Gastroesophageal sphincter (tissue), 4 donors: ENCODE measurements around the gene MAP2K6. TPM values are rescaled to one million over a fixed set of nuclear protein-coding genes. Genes with fewer than 3 reads are reported as not detected.

Source experiments
- ATAC-seq: fragments of 150-250 bp; one replicate; pipeline ENCODE4 v1.9.1; 2016; ENCODE audit warnings: mild to moderate bottlenecking, moderate library complexity
- H3K27ac ChIP-seq, 4 donors: fragments of 200-600 bp; sonication (generic) in 3 of 4; 1 replicate in 3 of 4; 2 replicates in 1 of 4; pipeline ENCODE4 v1.5.1; 2016 to 2019
- H3K27me3 ChIP-seq: fragments of 200-600 bp; sonication (generic); one replicate; pipeline ENCODE4 v1.5.1; 2019
- H3K36me3 ChIP-seq, 2 donors: fragments of 200-600 bp; sonication (generic); one replicate each; pipeline ENCODE4 v1.5.1; 2019; ENCODE audit warnings: control low read depth in 1 of 2
- H3K4me1 ChIP-seq, 3 donors: fragments of 200-600 bp; sonication (generic); 1 replicate in 2 of 3; 2 replicates in 1 of 3; pipeline ENCODE4 v1.5.1; 2016 to 2019; ENCODE audit warnings: control low read depth in 2 of 3
- H3K4me3 ChIP-seq, 2 donors: fragments of 200-600 bp; sonication (generic); one replicate each; pipeline ENCODE4 v1.5.1; 2019; ENCODE audit warnings: mild to moderate bottlenecking in 1 of 2, moderate library complexity in 1 of 2
- H3K9me3 ChIP-seq, 3 donors: fragments of 200-600 bp; sonication (generic); one replicate each; pipeline ENCODE4 v1.5.1; 2017 to 2019; ENCODE audit warnings: control low read depth in 2 of 3
- EP300 ChIP-seq: sonication (generic); formaldehyde crosslinking; IDR thresholded peaks from one replicate; pipeline ENCODE4 v1.6.1; 2017; ENCODE audit warnings: antibody characterized with exemption, mild to moderate bottlenecking
- POLR2A ChIP-seq, 2 donors: fragments of 450-650 bp; IDR thresholded peaks; one replicate each; pipeline ENCODE4 v1.6.1; 2017; ENCODE audit warnings: antibody characterized with exemption in 2 of 2, mild to moderate bottlenecking in 2 of 2, moderate library complexity in 1 of 2
- POLR2AphosphoS5 ChIP-seq: sonication (generic); formaldehyde crosslinking; IDR thresholded peaks from one replicate; pipeline ENCODE4 v1.6.1; 2017; ENCODE audit warnings: antibody characterized with exemption
- WGBS, 2 donors: methylation state at CpG; one replicate each; pipeline ENCODE4 v1.1.5; 2018; ENCODE audit warnings: low coverage in 1 of 2; 5-methylcytosine and 5-hydroxymethylcytosine counted together
- total RNA-seq, 4 donors: library from RNA; depleted of rRNA; stranded (reverse); fragments of >200 nt; gene quantifications; one replicate each; pipeline ENCODE4 v1.1.0, GENCODE V29; 2016
- TF ChIP-seq, protein P1 (sequence below), 4 experiments: fragments of 200-600 bp in 2 of 4; fragments of 450-650 bp in 2 of 4; sonication (generic) in 1 of 4; IDR thresholded peaks; one replicate each; pipeline ENCODE4 v1.5.1; 2017 to 2019; ENCODE audit warnings: antibody characterized with exemption in 4 of 4, mild to moderate bottlenecking in 2 of 4, moderate library complexity in 2 of 4

MAP2K6 gene
- total RNA-seq, 4 donors from 2014 or later = 0.69 to 8.7 (median 2.4) TPM

DNA sequence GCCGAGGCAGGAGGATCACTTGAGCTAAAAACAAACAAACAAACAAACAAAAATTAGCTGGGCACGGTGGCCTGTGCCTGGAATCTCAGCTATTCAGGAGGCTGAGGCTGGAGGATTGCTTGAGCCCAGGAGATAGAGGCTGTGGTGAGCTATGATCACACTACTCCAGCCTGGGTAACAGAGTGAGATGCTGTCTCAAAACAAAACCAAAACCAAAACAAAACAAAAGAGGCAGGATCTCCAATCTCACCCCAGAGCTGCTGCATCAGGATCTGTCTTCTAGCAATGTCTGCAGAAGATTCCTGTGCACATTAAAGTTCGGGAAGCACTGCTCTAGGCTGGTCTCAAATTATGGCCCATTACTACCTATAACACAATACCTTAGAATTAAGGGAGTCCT, 43.1 kb downstream of the MAP2K6 start:
- no peaks in the 10 kb centered on the region for H3K27me3 ChIP-seq
- WGBS, 2 donors = 59 to 92% methylated on average over 2 of the region's 3 CpGs
- TF ChIP-seq, protein P1, sequence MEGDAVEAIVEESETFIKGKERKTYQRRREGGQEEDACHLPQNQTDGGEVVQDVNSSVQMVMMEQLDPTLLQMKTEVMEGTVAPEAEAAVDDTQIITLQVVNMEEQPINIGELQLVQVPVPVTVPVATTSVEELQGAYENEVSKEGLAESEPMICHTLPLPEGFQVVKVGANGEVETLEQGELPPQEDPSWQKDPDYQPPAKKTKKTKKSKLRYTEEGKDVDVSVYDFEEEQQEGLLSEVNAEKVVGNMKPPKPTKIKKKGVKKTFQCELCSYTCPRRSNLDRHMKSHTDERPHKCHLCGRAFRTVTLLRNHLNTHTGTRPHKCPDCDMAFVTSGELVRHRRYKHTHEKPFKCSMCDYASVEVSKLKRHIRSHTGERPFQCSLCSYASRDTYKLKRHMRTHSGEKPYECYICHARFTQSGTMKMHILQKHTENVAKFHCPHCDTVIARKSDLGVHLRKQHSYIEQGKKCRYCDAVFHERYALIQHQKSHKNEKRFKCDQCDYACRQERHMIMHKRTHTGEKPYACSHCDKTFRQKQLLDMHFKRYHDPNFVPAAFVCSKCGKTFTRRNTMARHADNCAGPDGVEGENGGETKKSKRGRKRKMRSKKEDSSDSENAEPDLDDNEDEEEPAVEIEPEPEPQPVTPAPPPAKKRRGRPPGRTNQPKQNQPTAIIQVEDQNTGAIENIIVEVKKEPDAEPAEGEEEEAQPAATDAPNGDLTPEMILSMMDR (IDR thresholded peaks at IDR 0.05) = no peak
- TF ChIP-seq POLR2AphosphoS5 = no peak
- H3K36me3 ChIP-seq = no peaks in the 10 kb centered on the region
- no peak for ATAC-seq
- no peaks in the 10 kb centered on the region for H3K9me3 ChIP-seq
- H3K27ac ChIP-seq = no peak overlapping the region
- H3K4me3 ChIP-seq = no peak overlapping the region
- H3K4me1 ChIP-seq = peaks cover 0 to 8% (median 0%) of the 10 kb centered on the region in 3 donors

DNA sequence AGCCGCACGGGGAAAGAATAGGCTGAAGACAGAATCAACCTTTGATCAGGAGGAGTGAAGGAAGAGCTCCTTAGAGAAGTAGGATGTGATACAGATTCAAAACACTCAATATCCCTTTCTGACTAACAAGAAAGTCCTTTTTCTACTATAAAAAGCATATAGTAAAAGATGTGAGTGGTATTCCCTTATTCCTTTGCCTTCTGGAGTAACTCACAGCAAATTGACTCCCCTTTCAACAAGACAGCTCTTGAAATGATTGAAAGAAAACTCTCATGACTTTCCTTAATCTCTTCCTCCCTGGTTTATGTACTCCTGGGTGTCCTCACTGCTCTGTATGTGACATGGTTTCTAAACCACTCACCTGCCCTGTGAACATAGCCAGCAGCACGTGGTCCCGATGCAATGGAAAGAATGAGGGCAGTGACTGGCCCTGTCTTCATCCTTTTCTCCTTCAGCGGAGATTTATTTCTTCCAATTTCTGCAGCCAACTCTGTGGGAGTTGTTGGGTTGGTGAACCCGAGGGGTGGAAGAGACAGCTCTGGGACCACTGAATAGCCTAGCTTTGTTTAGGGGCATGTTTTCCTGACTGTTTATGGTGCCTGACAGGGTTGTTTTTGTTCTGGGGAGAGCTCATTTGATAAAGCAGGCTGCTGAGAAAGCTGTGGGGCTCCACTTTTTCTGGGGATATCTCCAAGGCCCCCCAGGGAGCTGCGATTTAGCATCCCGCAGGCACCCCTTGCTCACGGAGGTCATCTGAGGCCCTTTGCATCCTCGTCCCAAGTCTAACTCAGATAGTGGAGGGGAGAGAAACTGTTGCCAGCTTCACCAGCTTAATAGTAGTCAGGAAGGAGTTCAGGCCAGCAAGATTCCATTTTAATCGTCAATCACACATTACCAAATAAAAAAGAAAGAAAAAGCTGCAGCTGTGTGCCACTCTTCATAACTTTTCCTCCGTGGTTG, 46.7 kb downstream of the MAP2K6 start:
- Histone ChIP-seq H3K4me3 (no peak overlapping the region), H3K27me3 (no peaks in the 10 kb centered on the region), H3K9me3 (no peaks in the 10 kb centered on the region), H3K4me1 (peaks cover 0 to 8% (median 0%) of the 10 kb centered on the region in 3 donors), H3K36me3 (no peaks in the 10 kb centered on the region), H3K27ac (no peak overlapping the region)
- WGBS, 2 donors = 62 to 74% methylated on average over 3 to 8 of the region's 12 CpGs
- TF ChIP-seq POLR2AphosphoS5 (no peak), POLR2A (IDR thresholded peaks at IDR 0.05) (no peak), EP300 (no peak)
- TF ChIP-seq, protein P1 (IDR thresholded peaks at IDR 0.05) = no peak
- no peak for ATAC-seq

DNA sequence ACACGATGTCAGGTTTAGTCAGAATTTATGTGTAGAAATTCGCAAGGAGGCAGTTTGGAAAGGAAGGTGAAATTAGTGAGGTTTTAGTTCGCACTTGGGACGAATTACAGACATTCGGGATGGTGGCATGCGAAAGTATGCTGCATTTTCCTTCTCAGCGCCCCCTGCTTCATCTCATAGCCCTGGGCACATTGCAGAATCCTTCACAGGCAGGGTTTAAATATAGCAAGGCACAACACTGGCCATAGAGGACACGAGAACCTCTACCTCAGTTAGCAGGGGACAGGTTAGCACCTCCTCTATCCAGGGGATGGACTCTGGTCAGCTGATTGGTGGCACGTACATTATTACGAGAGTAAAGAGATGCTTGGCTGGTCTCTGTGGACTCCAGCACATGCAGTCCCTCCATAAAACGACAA, 47.5 kb downstream of the MAP2K6 start:
- no peak for ATAC-seq
- no peak for TF ChIP-seq EP300
- TF ChIP-seq POLR2A (IDR thresholded peaks at IDR 0.05) = no peak
- TF ChIP-seq, protein P1 (IDR thresholded peaks at IDR 0.05) = no peak
- no peak for TF ChIP-seq POLR2AphosphoS5
- Histone ChIP-seq H3K9me3 (no peaks in the 10 kb centered on the region), H3K4me1 (peaks cover 0 to 8% (median 0%) of the 10 kb centered on the region in 3 donors), H3K36me3 (no peaks in the 10 kb centered on the region), H3K4me3 (no peak overlapping the region), H3K27me3 (no peaks in the 10 kb centered on the region), H3K27ac (no peak overlapping the region)
- 75 to 90% methylated on average over 6 to 7 of the region's 11 CpGs for whole genome bisulfite sequencing, 2 donors

DNA sequence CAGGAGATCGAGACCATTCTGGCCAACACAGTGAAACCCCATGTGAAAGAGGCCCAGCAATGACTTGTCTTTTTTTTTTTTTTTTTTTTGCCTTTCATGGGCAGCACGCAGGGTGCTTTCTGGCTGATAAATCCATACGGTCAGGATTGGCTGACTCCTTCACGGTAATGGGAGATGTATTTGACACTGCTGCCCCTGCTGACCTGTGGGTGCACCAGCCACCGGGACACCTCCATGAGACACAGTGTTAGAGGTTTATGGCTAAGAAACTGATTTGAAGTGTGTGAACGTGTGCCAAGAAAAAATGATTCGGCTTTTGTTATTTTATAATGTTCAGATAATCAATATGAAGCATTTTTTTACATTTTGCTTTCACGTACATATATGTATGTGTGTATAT, 48.4 kb downstream of the MAP2K6 start:
- 89 to 90% methylated on average over 5 to 8 of the region's 8 CpGs for WGBS, 2 donors
- TF ChIP-seq, protein P1 (IDR thresholded peaks at IDR 0.05) = no peak
- no peak for TF ChIP-seq POLR2A (IDR thresholded peaks at IDR 0.05)
- no peak for TF ChIP-seq POLR2AphosphoS5
- TF ChIP-seq EP300 = no peak
- Histone ChIP-seq H3K27me3 (no peaks in the 10 kb centered on the region), H3K4me1 (peaks cover 0 to 8% (median 0%) of the 10 kb centered on the region in 3 donors), H3K36me3 (no peaks in the 10 kb centered on the region), H3K9me3 (no peaks in the 10 kb centered on the region), H3K27ac (no peak overlapping the region), H3K4me3 (no peak overlapping the region)
- ATAC-seq = no peak

DNA sequence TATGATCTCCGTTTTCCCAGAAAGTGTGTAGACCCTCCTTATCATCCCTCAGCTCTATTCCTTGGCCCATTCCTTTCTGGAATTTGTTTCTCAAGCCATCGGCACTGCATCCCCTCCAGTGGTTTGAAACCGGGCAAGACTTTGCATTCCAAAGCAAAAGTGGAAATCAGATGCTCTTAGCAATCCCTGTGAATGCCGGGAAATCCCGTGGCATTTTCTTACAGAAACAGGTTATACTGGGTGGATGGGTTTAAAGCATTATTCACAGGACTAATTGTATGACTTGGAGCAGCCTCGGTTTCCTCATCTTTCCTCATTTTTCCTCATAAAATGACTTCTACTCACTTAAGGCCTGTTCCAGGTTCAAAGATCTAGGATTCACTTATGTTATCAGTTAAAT, 52.0 kb downstream of the MAP2K6 start:
- no peaks in the 10 kb centered on the region for H3K27me3 ChIP-seq
- no peaks in the 10 kb centered on the region for H3K36me3 ChIP-seq
- no peak for ATAC-seq
- H3K27ac ChIP-seq = no peak overlapping the region
- H3K4me1 ChIP-seq = peaks cover 0 to 3% (median 0%) of the 10 kb centered on the region in 3 donors
- TF ChIP-seq, protein P1 (IDR thresholded peaks at IDR 0.05) = no peak
- TF ChIP-seq POLR2A (IDR thresholded peaks at IDR 0.05) = no peak
- TF ChIP-seq EP300 = no peak
- no peak for TF ChIP-seq POLR2AphosphoS5
- no peak overlapping the region for H3K4me3 ChIP-seq
- WGBS, 2 donors = 81 to 83% methylated on average over 6 of the region's 6 CpGs
- H3K9me3 ChIP-seq = no peaks in the 10 kb centered on the region
